H1 (cell line): Measurements from ENCODE around the gene RADX. TPM values are rescaled to one million over a fixed set of nuclear protein-coding genes. Genes with fewer than 3 reads are reported as not detected.
A peak's percentile ranks its signal among the peaks of the same experiment; 100 is the strongest.

ENCODE experiments used
- CREB1 ChIP-seq: IDR thresholded peaks from 2 replicates; pipeline ENCODE4 v1.6.1; 2012; ENCODE audit warnings: inconsistent platforms
- EGR1 ChIP-seq: IDR thresholded peaks from 2 replicates; pipeline ENCODE4 v1.6.1; 2011; ENCODE audit warnings: low read depth, low read length, borderline replicate concordance
- JUN ChIP-seq: IDR thresholded peaks from 2 replicates; pipeline ENCODE4 v1.6.1; 2011; ENCODE audit warnings: low read depth, mild to moderate bottlenecking, improper control_type of control experiment, low read length
- RAD21 ChIP-seq, 2 experiments: IDR thresholded peaks in 1 of 2; conservative IDR thresholded peaks in 1 of 2; 2 replicates each; pipeline ENCODE4 v1.6.1; 2011; ENCODE audit warnings: low read depth in 2 of 2, low read length in 2 of 2, improper control_type of control experiment in 1 of 2, inconsistent platforms in 1 of 2, mild to moderate bottlenecking in 1 of 2, moderate library complexity in 1 of 2
- RBBP5 ChIP-seq: IDR thresholded peaks from 2 replicates; pipeline ENCODE4 v1.7.1; 2012; ENCODE audit warnings: low read depth, mild to moderate bottlenecking, inconsistent platforms, low read length, moderate library complexity, borderline replicate concordance
- SUZ12 ChIP-seq: fragments of 200-600 bp; sonication (generic); IDR thresholded peaks from 2 replicates; pipeline ENCODE4 v1.6.1; 2012; ENCODE audit warnings: mild to moderate bottlenecking, inconsistent platforms, low read length, moderate library complexity, mixed read lengths
- polyA plus RNA-seq, 7 experiments: library from polyadenylated mRNA; depleted of rRNA in 3 of 7; stranded (reverse) in 5 of 7; unstranded in 2 of 7; fragments of >200 nt in 5 of 7; fragments of 200-250 nt in 2 of 7; gene quantifications; 1 replicate in 5 of 7; 2 replicates in 1 of 7; 4 replicates in 1 of 7; pipeline versions ENCODE4 v1.2.1 to v1.2.3, GENCODE V29; 2011 to 2013; ENCODE audit warnings: missing spikeins in 2 of 7, mixed read lengths in 2 of 7
- total RNA-seq: library from RNA; stranded (reverse); fragmentation: NEBNext Ultra II Directional; extraction: Animal tissue kit (Norgen Biotek cat#: 25700); gene quantifications from 2 replicates; pipeline ENCODE4 v1.2.1, GENCODE V29; 2021
- TF ChIP-seq, protein P1 (sequence below): fragments of 300-600 bp; sonication (generic); IDR thresholded peaks from 2 replicates; pipeline ENCODE4 v1.7.1; 2012; ENCODE audit warnings: low read length, moderate library complexity, mild to moderate bottlenecking, inconsistent platforms; ENCODE audit not compliant: insufficient replicate concordance

The RADX gene
- total and polyA plus RNA-seq, 2 of the 8 experiments (the other 6 are each of a cell fraction or from before 2014, with no cell fraction given) = 1.7 to 4.5 TPM

DNA sequence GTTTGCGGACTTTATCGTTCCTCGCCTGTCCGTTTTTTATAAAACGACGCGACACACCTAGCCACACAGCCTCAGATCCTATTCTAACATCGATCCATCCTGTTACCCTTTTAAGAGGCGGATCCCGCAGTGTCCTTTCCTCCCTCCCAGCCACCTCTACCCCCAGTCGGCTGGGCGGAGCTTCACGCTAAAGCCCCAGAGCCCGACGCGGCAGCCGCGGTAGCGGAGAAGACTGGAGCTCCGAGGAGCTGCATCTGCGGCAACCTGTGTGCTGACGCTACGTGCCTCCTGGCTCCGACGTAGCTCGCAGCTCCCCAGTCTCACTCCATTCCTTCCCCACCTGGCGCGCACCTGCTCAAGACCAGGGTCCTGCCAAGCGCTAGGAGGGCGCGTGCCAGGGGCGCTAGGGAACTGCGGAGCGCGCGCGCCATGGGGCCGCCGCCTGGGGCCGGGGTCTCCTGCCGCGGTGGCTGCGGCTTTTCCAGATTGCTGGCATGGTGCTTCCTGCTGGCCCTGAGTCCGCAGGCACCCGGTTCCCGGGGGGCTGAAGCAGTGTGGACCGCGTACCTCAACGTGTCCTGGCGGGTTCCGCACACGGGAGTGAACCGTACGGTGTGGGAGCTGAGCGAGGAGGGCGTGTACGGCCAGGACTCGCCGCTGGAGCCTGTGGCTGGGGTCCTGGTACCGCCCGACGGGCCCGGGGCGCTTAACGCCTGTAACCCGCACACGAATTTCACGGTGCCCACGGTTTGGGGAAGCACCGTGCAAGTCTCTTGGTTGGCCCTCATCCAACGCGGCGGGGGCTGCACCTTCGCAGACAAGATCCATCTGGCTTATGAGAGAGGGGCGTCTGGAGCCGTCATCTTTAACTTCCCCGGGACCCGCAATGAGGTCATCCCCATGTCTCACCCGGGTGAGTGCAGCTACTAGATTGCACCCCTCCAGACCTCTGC lies 115.0 kb downstream of the RADX start, which contains the start of gene RNF128 (continued):
- TF ChIP-seq, protein P1, sequence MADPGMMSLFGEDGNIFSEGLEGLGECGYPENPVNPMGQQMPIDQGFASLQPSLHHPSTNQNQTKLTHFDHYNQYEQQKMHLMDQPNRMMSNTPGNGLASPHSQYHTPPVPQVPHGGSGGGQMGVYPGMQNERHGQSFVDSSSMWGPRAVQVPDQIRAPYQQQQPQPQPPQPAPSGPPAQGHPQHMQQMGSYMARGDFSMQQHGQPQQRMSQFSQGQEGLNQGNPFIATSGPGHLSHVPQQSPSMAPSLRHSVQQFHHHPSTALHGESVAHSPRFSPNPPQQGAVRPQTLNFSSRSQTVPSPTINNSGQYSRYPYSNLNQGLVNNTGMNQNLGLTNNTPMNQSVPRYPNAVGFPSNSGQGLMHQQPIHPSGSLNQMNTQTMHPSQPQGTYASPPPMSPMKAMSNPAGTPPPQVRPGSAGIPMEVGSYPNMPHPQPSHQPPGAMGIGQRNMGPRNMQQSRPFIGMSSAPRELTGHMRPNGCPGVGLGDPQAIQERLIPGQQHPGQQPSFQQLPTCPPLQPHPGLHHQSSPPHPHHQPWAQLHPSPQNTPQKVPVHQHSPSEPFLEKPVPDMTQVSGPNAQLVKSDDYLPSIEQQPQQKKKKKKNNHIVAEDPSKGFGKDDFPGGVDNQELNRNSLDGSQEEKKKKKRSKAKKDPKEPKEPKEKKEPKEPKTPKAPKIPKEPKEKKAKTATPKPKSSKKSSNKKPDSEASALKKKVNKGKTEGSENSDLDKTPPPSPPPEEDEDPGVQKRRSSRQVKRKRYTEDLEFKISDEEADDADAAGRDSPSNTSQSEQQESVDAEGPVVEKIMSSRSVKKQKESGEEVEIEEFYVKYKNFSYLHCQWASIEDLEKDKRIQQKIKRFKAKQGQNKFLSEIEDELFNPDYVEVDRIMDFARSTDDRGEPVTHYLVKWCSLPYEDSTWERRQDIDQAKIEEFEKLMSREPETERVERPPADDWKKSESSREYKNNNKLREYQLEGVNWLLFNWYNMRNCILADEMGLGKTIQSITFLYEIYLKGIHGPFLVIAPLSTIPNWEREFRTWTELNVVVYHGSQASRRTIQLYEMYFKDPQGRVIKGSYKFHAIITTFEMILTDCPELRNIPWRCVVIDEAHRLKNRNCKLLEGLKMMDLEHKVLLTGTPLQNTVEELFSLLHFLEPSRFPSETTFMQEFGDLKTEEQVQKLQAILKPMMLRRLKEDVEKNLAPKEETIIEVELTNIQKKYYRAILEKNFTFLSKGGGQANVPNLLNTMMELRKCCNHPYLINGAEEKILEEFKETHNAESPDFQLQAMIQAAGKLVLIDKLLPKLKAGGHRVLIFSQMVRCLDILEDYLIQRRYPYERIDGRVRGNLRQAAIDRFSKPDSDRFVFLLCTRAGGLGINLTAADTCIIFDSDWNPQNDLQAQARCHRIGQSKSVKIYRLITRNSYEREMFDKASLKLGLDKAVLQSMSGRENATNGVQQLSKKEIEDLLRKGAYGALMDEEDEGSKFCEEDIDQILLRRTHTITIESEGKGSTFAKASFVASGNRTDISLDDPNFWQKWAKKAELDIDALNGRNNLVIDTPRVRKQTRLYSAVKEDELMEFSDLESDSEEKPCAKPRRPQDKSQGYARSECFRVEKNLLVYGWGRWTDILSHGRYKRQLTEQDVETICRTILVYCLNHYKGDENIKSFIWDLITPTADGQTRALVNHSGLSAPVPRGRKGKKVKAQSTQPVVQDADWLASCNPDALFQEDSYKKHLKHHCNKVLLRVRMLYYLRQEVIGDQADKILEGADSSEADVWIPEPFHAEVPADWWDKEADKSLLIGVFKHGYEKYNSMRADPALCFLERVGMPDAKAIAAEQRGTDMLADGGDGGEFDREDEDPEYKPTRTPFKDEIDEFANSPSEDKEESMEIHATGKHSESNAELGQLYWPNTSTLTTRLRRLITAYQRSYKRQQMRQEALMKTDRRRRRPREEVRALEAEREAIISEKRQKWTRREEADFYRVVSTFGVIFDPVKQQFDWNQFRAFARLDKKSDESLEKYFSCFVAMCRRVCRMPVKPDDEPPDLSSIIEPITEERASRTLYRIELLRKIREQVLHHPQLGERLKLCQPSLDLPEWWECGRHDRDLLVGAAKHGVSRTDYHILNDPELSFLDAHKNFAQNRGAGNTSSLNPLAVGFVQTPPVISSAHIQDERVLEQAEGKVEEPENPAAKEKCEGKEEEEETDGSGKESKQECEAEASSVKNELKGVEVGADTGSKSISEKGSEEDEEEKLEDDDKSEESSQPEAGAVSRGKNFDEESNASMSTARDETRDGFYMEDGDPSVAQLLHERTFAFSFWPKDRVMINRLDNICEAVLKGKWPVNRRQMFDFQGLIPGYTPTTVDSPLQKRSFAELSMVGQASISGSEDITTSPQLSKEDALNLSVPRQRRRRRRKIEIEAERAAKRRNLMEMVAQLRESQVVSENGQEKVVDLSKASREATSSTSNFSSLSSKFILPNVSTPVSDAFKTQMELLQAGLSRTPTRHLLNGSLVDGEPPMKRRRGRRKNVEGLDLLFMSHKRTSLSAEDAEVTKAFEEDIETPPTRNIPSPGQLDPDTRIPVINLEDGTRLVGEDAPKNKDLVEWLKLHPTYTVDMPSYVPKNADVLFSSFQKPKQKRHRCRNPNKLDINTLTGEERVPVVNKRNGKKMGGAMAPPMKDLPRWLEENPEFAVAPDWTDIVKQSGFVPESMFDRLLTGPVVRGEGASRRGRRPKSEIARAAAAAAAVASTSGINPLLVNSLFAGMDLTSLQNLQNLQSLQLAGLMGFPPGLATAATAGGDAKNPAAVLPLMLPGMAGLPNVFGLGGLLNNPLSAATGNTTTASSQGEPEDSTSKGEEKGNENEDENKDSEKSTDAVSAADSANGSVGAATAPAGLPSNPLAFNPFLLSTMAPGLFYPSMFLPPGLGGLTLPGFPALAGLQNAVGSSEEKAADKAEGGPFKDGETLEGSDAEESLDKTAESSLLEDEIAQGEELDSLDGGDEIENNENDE = no peak
- TF ChIP-seq JUN = no peak
- no peak for TF ChIP-seq RAD21 (IDR thresholded peaks at IDR 0.05 in 1 of 2, conservative IDR thresholded peaks at IDR 0.05 in 1 of 2; ENCODE audit: low read depth in 2 of 2, low read length in 2 of 2)
- peak; percentile 51; the same call in 1 of the 2 replicates for TF ChIP-seq SUZ12
- TF ChIP-seq EGR1 = no peak
- peak; percentile 46; the same call in 1 of the 2 replicates for TF ChIP-seq CREB1
- peak; percentile 62; the same call in 1 of the 2 replicates for TF ChIP-seq RBBP5
